Neuronal stem cell (in vitro differentiated cells): ENCODE results near the gene PARD6G.

Source experiments
- DNase-seq: peaks from one replicate; pipeline ENCODE4 v3.0.0-alpha.2; 2013; ENCODE audit warnings: low spot score
- H2AFZ ChIP-seq: one replicate; pipeline ENCODE4 v1.6.1; 2013; ENCODE audit warnings: mild to moderate bottlenecking, low read length, inconsistent platforms
- H2AK5ac ChIP-seq: 2 replicates; pipeline ENCODE4 v1.6.1; 2013; ENCODE audit warnings: low read depth, mild to moderate bottlenecking, inconsistent platforms, low read length, moderate library complexity, mixed read lengths
- H2BK120ac ChIP-seq: 2 replicates; pipeline ENCODE4 v1.6.1; 2013; ENCODE audit warnings: low read depth, mild to moderate bottlenecking, inconsistent platforms, low read length, moderate library complexity, mixed read lengths
- H2BK12ac ChIP-seq: one replicate; pipeline ENCODE4 v1.6.1; 2013; ENCODE audit warnings: low read length, inconsistent platforms
- H2BK15ac ChIP-seq: 2 replicates; pipeline ENCODE4 v1.6.1; 2013; ENCODE audit warnings: mild to moderate bottlenecking, low read length, inconsistent platforms, mixed read lengths
- H2BK5ac ChIP-seq: one replicate; pipeline ENCODE4 v1.6.1; 2013; ENCODE audit warnings: inconsistent platforms, mild to moderate bottlenecking, low read length, moderate library complexity
- H3K14ac ChIP-seq: one replicate; pipeline ENCODE4 v1.6.1; 2013; ENCODE audit warnings: low read length, inconsistent platforms
- H3K18ac ChIP-seq: 2 replicates; pipeline ENCODE4 v1.6.1; 2013; ENCODE audit warnings: low read length, inconsistent platforms
- H3K23ac ChIP-seq: 2 replicates; pipeline ENCODE4 v1.6.1; 2013; ENCODE audit warnings: low read depth, mild to moderate bottlenecking, mixed read lengths, low read length, inconsistent platforms; ENCODE audit not compliant: poor library complexity
- H3K27ac ChIP-seq: replicated peaks from 3 replicates; pipeline ENCODE4 v1.5.1; 2013; ENCODE audit warnings: low read length, inconsistent platforms
- H3K27me3 ChIP-seq, 3 experiments: 2 replicates each; pipeline ENCODE4 v1.6.1; 2013; ENCODE audit warnings: low read length in 3 of 3, mild to moderate bottlenecking in 2 of 3, inconsistent platforms in 1 of 3, low read depth in 1 of 3, mixed read lengths in 1 of 3, moderate library complexity in 1 of 3; ENCODE audit not compliant: control insufficient read depth in 3 of 3, insufficient read depth in 3 of 3
- H3K36me3 ChIP-seq, 2 donors: replicated peaks in 1 of 2; 2 replicates each; pipeline ENCODE4 v1.6.1; 2013; ENCODE audit warnings: low read length in 2 of 2; ENCODE audit not compliant: control insufficient read depth in 2 of 2, insufficient read depth in 2 of 2
- H3K4ac ChIP-seq: 2 replicates; pipeline ENCODE4 v1.6.1; 2013; ENCODE audit warnings: inconsistent platforms, mild to moderate bottlenecking, low read length, moderate library complexity
- H3K4me1 ChIP-seq, 2 donors: 1 replicate in 1 of 2; 2 replicates in 1 of 2; pipeline ENCODE4 v1.6.1; 2013; ENCODE audit warnings: low read length in 2 of 2, low read depth in 1 of 2; ENCODE audit not compliant: control insufficient read depth in 2 of 2, insufficient read depth in 1 of 2
- H3K4me2 ChIP-seq: one replicate; pipeline ENCODE4 v1.6.1; 2013; ENCODE audit warnings: mild to moderate bottlenecking, low read length, inconsistent platforms; ENCODE audit not compliant: insufficient read depth, poor library complexity, severe bottlenecking
- H3K4me3 ChIP-seq, 2 donors: 2 replicates each; pipeline ENCODE4 v1.5.1; 2013; ENCODE audit warnings: low read length in 2 of 2, mild to moderate bottlenecking in 2 of 2, inconsistent platforms in 1 of 2, moderate library complexity in 1 of 2
- H3K79me1 ChIP-seq: one replicate; pipeline ENCODE4 v1.6.1; 2013; ENCODE audit warnings: low read depth, mild to moderate bottlenecking, inconsistent platforms, low read length, moderate library complexity
- H3K9ac ChIP-seq: one replicate; pipeline ENCODE4 v1.6.1; 2013; ENCODE audit warnings: mild to moderate bottlenecking, low read depth, low read length, inconsistent platforms; ENCODE audit not compliant: poor library complexity
- H3K9me3 ChIP-seq, 2 donors: replicated peaks in 1 of 2; 2 replicates each; pipeline versions ENCODE3 to v1.6.1; 2013; ENCODE audit warnings: low read length in 2 of 2, mild to moderate bottlenecking in 2 of 2, inconsistent platforms in 1 of 2, low read depth in 1 of 2, mixed read lengths in 1 of 2, moderate library complexity in 1 of 2; ENCODE audit not compliant: control insufficient read depth in 2 of 2, insufficient read depth in 1 of 2
- H4K8ac ChIP-seq: one replicate; pipeline ENCODE4 v1.6.1; 2013; ENCODE audit warnings: low read depth, mild to moderate bottlenecking, inconsistent platforms, low read length, moderate library complexity
- H4K91ac ChIP-seq: one replicate; pipeline ENCODE4 v1.6.1; 2013; ENCODE audit warnings: low read length, low read depth, mild to moderate bottlenecking, inconsistent platforms; ENCODE audit not compliant: poor library complexity
- WGBS, 2 donors: extraction: QIAGEN DNeasy Blood & Tissue Kit; methylation state at CpG; one replicate each; pipeline ENCODE4 v1.1.7; 2013; ENCODE audit warnings: missing lambda C conversion rate in 2 of 2, mixed read lengths in 1 of 2; ENCODE audit not compliant: insufficient read length in 2 of 2, insufficient replicate concordance in 1 of 2; ENCODE audit errors: extremely low coverage in 2 of 2; 5-methylcytosine and 5-hydroxymethylcytosine counted together

Gene PARD6G

GRCh38 chr18:80181642-80182461 is 65.5 kb downstream of the PARD6G start:
- no peak overlapping the region for H2AK5ac ChIP-seq
- WGBS, 2 donors: no CpG with 5 or more reads among the region's 12 CpGs
- H3K27ac ChIP-seq: no peak overlapping the region
- H3K79me1 ChIP-seq: peaks cover 8% of the 10 kb centered on the region
- no peak for DNase-seq
- H3K4ac ChIP-seq: no peak overlapping the region
- H3K4me1 ChIP-seq: no peaks in the 10 kb centered on the region
- H3K36me3 ChIP-seq: peaks cover 0 to 14% of the 10 kb centered on the region in 2 donors
- no peak overlapping the region for H2AFZ ChIP-seq
- H2BK5ac ChIP-seq: no peak overlapping the region
- H2BK120ac ChIP-seq: no peak overlapping the region
- H3K23ac ChIP-seq: peak overlapping the region; percentile 45
- H3K9ac ChIP-seq: no peak overlapping the region
- H3K9me3 ChIP-seq: peaks cover 0 to 5% of the 10 kb centered on the region in 2 donors
- H4K91ac ChIP-seq: no peak overlapping the region
- H3K18ac ChIP-seq: no peak overlapping the region
- H3K4me3 ChIP-seq: no peak overlapping the region
- no peaks in the 10 kb centered on the region for H3K27me3 ChIP-seq
- H2BK15ac ChIP-seq: no peak overlapping the region
- H2BK12ac ChIP-seq: no peak overlapping the region
- H3K14ac ChIP-seq: peak overlapping the region; percentile 95
- no peak overlapping the region for H4K8ac ChIP-seq
- no peak overlapping the region for H3K4me2 ChIP-seq

- DNase-seq: no peak
- Histone ChIP-seq H3K4me2 (no peak overlapping the region), H2BK15ac (no peak overlapping the region), H3K9me3 (no peaks in the 10 kb centered on the region), H3K4me1 (peaks cover 0 to 3% of the 10 kb centered on the region in 2 donors), H3K79me1 (peaks cover 3% of the 10 kb centered on the region), H3K18ac (peak overlapping the region; percentile 29), H3K36me3 (peaks cover 0 to 14% of the 10 kb centered on the region in 2 donors), H3K27ac (no peak overlapping the region), H3K27me3 (no peaks in the 10 kb centered on the region), H2AFZ (no peak overlapping the region), H4K8ac (no peak overlapping the region), H3K4me3 (no peak overlapping the region), H2BK120ac (no peak overlapping the region), H4K91ac (no peak overlapping the region), H3K4ac (no peak overlapping the region), H2BK12ac (no peak overlapping the region), H3K9ac (peak overlapping the region; percentile 55), H2BK5ac (peak overlapping the region; percentile 17), H2AK5ac (no peak overlapping the region), H3K23ac (peak overlapping the region; percentile 45), H3K14ac (peak overlapping the region; percentile 57)
- no CpG with 5 or more reads among the region's 33 CpGs for WGBS, 2 donors
These were observed 66.3 kb downstream of the PARD6G start for GRCh38 chr18:80180778-80181564.

GRCh38 chr18:80179857-80180558 is 67.3 kb downstream of the PARD6G start:
- H3K36me3 ChIP-seq: peaks cover 0 to 20% of the 10 kb centered on the region in 2 donors
- no peak overlapping the region for H3K18ac ChIP-seq
- H4K8ac ChIP-seq: no peak overlapping the region
- H2BK5ac ChIP-seq: no peak overlapping the region
- H2AFZ ChIP-seq: no peak overlapping the region
- no peak overlapping the region for H2BK120ac ChIP-seq
- H2BK15ac ChIP-seq: no peak overlapping the region
- no peak overlapping the region for H3K4me3 ChIP-seq
- H3K79me1 ChIP-seq: no peaks in the 10 kb centered on the region
- no peak overlapping the region for H3K4ac ChIP-seq
- no peak overlapping the region for H3K4me2 ChIP-seq
- H3K9me3 ChIP-seq: no peaks in the 10 kb centered on the region
- H3K27ac ChIP-seq: no peak overlapping the region
- peaks cover 0 to 3% of the 10 kb centered on the region in 2 donors for H3K4me1 ChIP-seq
- no peak overlapping the region for H4K91ac ChIP-seq
- DNase-seq: no peak
- no peak overlapping the region for H2BK12ac ChIP-seq
- WGBS, 2 donors: no CpG with 5 or more reads among the region's 20 CpGs
- H3K23ac ChIP-seq: no peak overlapping the region
- no peak overlapping the region for H3K9ac ChIP-seq
- H2AK5ac ChIP-seq: no peak overlapping the region
- no peaks in the 10 kb centered on the region for H3K27me3 ChIP-seq
- H3K14ac ChIP-seq: no peak overlapping the region
